Jurkat, Clone E6-1 (cell line): ENCODE results near the gene CKAP2L.

ENCODE experiments used
- DNase-seq: peaks from one replicate; pipeline ENCODE4 v3.0.0-alpha.2; 2011; ENCODE audit warnings: low read depth, low spot score
- H3K4me3 ChIP-seq: 2 replicates; pipeline ENCODE4 v1.5.1; 2011; ENCODE audit warnings: mild to moderate bottlenecking, low read length, control low read depth, moderate library complexity

Gene CKAP2L

DNA sequence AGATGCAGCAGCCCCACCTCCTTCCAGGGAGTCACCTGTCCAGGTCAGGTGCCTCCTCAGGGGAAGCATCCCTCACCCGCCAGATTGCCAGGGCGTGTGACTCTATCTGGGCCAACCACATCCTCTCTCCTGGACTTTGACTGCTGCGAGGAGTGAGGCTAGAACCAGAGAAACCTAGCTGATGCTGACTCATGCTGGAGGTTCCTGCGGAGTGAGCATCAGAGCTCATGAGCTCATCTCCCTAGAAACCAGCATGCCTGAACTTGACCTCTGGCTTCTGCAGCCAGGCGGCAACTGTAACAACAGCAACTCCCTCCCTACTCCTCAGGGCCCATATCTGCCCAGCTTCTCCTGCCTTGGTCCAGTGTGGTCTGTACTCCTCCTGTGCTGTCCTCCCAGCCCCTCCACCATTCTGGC lies 71.9 kb downstream of the CKAP2L start:
- DNase-seq: peak; percentile 61
- H3K4me3 ChIP-seq: no peak overlapping the region

DNA sequence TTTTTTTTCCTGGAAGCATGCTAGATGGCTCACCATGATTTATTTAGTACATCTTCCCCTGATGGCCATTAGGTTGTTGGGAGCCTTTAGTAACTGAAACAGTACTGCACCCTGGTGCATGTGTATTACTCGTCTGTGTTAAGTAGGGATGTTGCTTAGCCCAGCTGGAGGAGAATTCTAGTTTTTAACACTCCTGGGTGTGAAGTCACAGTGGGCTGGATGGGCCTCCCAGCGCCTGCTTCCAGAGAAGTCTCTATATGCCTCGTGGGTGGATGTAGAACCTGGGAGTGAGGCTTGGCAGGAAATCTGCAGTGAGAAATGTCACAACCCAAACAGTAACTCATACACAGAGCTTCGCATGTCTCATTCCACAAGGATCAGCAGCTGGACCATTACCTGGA lies 72.5 kb downstream of the CKAP2L start:
- no peak overlapping the region for H3K4me3 ChIP-seq
- DNase-seq: no peak

GRCh38 chr2:112690853-112691401 lies 73.5 kb downstream of the CKAP2L start:
- no peak overlapping the region for H3K4me3 ChIP-seq
- DNase-seq: peak; percentile 41

DNA sequence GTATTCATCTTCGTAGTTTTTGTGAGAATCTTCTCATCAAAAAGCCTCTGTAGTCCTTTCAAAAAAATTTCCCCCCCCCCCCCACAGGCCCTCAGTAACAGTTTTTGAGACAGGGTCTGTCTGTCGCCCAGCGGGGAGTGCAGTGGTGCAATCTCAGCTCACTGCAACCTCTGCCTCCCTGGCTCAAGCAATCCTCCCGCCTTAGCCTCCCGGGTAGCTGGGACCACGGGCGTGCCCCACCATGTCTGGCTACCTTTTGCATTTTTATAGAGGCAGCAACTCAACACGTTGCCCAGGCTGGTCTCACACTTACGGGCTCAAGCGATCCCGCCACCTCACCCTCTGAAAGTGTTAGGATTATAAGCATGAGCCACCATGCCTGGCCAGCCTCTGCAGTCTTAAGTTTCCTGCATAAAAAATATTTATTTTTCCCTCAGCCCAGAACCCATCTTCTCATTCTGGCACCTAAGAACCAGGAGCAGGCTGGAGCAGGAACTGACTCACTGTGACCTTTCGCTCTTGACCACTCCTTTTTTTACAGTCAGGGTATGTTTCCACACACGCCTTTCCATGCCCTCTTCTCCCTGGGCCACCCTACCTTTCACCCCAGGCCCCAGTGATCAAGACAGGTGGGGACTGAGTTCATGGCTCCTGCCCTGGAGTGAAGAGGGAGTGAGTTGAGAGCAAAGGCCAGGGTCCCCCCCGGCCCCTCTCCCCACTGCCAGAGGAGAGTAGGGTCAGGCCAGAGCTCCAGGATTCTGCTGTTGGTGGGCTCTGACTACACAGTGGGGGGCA lies 76.1 kb downstream of the CKAP2L start:
- DNase-seq: no peak

GRCh38 chr2:112687522-112687921 lies 76.9 kb downstream of the CKAP2L start:
- DNase-seq: no peak
- no peak overlapping the region for H3K4me3 ChIP-seq

More for the DNA sequence above, 76.1 kb downstream of the CKAP2L start:
- H3K4me3 ChIP-seq: no peak overlapping the region
